KOPT-K1 (cell line): Measurements from ENCODE around the gene PPIF.

ENCODE experiments used
- H3K27ac ChIP-seq: fragments of 200-600 bp; sonication (generic); 2 replicates; pipeline ENCODE4 v1.5.1; 2016; ENCODE audit warnings: antibody characterized with exemption, mild to moderate bottlenecking, low read depth, low read length; ENCODE audit not compliant: poor library complexity, severe bottlenecking
- H3K36me3 ChIP-seq: fragments of 200-600 bp; sonication (generic); 2 replicates; pipeline ENCODE4 v1.5.1; 2017; ENCODE audit warnings: antibody characterized with exemption, mild to moderate bottlenecking, low read length, moderate library complexity; ENCODE audit not compliant: insufficient read depth
- H3K9me3 ChIP-seq: fragments of 200-600 bp; sonication (generic); 2 replicates; pipeline ENCODE4 v1.5.1; 2017; ENCODE audit warnings: antibody characterized with exemption, low read length, mild to moderate bottlenecking; ENCODE audit not compliant: insufficient read depth, poor library complexity, severe bottlenecking

The PPIF gene

DNA sequence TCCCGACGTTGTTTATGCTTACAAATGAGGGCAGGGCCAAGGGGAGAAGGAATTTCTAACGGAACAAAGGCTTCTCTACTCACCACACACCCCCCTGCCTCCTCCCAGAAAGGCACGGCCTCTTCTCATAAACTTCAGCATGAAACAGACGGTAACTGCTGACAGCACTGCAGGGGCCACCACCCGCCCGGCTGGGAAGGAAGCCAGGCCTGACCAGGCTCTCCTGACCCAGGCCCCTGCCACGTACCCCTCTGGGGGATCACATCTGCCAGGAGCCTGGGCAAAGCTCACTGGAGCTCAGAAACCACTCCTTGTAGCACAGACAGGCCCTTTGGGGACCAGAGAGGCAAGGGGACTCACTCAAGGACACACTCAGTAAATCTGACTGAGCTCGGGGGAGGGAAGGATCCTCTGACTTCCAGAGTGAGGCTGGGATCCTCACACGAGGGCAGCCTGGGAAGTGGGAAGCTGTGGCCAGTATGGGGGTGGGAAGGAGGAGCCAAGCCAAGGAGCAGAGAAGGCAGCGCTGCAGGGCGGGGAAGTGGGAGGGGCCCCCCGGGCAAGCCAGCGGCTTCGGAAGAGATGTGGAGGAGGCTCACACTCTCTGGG is 52.1 kb downstream of the PPIF start:
- H3K36me3 ChIP-seq, result no peaks in the 10 kb centered on the region
- H3K9me3 ChIP-seq, result no peaks in the 10 kb centered on the region
- H3K27ac ChIP-seq, result no peak overlapping the region

DNA sequence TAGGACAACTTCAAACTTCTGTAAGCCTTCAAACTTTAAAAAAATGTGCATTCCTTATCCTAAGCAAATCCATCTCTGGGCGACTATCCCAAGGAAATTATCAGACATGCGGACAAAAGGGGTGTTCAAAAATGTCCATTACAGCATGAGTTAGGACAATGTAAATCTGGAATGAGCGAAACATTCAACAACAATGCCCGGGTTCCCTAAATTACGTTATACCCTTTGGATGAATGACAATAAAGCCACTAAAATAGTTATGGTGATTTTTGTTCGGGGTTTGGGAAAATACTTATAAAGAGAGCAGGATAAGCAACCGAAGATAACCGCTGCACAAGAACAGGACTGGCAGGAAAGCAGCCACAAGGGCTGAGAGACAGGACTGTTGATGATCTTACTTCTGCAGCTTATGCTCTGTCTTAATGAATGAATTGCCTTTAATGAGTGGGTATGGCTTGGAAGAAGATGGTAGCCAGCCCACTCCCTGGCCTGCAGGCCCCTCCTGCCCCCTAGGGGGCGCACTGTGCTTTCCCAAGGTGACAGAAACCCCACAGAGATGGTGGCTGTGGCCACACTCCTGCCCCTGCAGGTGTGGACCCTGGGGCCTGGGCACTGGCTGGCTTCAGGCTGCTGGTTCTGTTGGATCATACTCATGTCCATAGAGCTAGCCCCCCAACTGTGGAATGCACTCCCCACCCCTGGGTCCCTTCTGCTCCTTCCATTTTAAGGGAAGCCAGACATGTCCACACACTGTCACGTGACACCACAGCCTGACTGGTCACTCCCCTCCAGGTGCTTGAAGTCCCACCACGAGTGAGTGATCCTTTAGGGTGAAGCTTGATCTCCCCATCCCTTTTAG is 53.1 kb downstream of the PPIF start:
- Histone ChIP-seq H3K27ac (no peak overlapping the region), H3K36me3 (no peaks in the 10 kb centered on the region), H3K9me3 (no peaks in the 10 kb centered on the region)

DNA sequence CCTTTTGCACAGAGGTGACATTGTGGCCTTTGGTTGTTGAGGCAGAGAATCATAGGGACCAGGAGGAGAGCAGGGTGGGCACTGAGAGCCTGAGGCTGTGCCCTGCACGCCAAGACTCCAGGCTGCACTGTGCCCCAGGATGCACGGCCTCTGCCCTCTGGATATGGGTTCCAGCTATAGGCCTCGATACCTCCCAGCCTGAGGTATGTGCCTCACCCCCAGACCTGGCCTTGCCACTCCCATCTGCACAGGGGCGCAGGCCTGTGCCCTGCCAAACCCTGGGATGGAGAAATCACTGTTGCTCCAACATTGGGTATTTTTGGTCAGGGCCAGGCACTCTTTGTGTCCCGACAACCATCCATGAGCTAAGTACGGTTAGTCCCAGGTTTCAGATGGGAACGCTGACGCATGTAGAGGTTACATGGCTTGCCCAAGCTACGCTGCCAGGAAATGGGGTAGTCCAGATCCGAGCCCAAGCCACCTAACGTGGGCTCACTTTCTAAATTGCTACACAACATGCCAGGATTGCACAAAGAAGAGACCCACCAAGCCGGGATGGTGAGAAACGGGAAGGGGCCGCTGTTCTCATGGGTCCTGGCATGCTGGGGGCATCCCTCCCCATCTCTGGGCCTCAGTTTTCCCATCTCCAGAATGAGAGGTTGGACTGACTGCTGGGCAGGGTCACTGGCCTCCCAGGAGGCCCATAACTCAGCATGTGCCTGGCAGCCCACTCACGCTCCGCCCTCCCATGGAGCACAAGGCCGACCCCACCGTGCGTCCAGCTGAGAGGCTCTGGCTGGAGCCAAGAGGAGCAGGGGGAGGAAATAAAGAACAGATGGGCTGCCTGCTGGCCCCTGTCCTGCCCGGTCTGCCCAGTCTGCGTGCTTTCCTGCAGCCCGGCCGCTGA is 54.0 kb downstream of the PPIF start:
- H3K36me3 ChIP-seq, result no peaks in the 10 kb centered on the region
- H3K27ac ChIP-seq, result no peak overlapping the region

DNA sequence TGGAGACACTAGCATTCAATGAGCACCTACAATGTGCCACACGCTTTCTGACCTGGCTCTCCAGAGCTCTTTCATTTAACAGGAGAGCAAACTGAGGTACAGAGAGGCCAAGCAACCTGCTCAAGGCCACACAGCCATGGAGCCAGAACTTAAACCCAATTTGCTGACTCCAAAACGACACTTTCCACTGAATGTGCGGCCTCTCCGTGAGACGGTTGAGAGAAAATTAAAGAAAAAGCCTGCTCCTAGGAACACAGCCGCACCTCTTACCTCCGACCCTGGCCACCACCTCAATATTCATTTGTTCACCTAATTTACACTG is 55.3 kb downstream of the PPIF start:
- H3K36me3 ChIP-seq, result no peaks in the 10 kb centered on the region
- H3K27ac ChIP-seq, result no peak overlapping the region
- H3K9me3 ChIP-seq, result no peaks in the 10 kb centered on the region

More for the DNA sequence above, 54.0 kb downstream of the PPIF start:
- H3K9me3 ChIP-seq, result no peaks in the 10 kb centered on the region

DNA sequence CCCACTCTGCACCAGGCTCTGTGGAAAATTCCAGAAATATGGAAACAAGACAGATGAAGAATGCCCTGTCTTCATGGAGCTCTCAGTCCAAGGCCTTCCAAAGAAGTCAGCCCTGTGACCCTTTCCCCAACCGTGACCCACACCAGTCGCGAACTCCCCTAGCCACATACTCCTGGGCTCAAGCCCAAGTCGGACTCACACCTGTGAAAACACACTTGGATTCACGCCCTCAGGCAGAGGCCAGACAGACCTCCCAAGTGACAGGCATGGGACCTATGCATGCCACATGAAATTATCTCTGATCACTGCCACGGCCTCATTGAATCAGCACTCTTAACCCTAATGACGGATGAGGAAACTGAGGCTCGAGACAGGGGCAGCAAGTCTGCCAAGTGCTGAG is 55.7 kb downstream of the PPIF start:
- Histone ChIP-seq H3K9me3 (no peaks in the 10 kb centered on the region), H3K27ac (no peak overlapping the region), H3K36me3 (no peaks in the 10 kb centered on the region)

DNA sequence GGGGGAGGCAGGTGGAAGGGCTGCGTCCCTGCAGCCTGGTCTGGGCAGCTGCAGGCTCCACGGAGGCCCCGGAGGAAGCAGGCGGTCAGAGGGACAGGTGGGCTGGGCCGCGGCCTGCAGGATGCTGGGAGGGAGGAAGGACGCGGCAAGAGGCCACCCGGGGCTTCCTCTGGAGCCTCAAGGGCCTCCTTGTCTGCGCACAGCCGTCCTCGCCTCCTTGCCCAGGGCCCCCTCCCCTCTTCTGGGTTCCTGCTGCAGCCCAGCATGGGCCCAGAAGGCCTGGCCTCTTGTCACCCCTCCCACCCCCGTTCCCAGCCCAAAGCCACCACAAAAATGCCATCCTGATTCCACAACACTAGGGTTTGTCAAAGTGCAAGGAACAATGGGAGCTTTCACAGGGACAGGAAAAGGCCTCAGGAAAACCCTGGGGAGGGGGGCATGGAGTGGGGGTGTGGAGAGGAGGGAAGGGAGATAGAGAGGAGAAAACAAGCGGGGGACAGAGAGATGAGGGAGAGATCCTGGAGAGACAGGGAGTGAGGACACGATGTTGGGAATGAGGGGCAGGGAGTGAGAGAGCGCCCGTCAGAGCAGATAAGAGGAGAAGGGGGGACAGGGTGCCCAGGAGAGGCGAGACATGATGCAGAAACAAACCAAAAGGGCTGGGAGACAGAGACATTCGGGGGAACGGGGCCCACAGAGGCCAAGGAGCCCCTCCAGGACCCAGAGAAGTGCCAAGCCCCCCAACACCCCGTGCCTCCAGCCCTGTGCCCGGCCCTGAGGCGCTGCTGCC is 56.4 kb downstream of the PPIF start:
- Histone ChIP-seq H3K36me3 (no peaks in the 10 kb centered on the region), H3K9me3 (no peaks in the 10 kb centered on the region), H3K27ac (no peak overlapping the region)

DNA sequence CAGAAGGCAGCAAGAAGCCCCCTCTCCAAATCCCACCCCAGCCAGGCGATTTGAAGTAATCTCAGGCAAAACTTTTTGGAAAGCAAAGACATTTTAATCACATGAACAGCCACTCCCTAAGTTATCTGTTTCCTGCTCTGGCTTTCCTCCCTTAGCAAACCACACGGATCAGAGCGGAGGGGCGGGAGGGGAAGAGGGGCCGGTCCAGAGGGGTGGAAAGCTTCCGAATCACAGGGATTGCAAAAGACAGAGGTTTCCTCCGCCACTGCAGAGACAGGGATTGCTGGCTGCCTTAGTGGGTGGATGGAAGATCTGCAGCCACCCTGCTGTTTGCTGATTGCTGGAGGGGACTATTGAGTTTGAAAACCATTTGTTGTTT is 57.0 kb downstream of the PPIF start:
- no peaks in the 10 kb centered on the region for H3K36me3 ChIP-seq
- no peaks in the 10 kb centered on the region for H3K9me3 ChIP-seq
- no peak overlapping the region for H3K27ac ChIP-seq

DNA sequence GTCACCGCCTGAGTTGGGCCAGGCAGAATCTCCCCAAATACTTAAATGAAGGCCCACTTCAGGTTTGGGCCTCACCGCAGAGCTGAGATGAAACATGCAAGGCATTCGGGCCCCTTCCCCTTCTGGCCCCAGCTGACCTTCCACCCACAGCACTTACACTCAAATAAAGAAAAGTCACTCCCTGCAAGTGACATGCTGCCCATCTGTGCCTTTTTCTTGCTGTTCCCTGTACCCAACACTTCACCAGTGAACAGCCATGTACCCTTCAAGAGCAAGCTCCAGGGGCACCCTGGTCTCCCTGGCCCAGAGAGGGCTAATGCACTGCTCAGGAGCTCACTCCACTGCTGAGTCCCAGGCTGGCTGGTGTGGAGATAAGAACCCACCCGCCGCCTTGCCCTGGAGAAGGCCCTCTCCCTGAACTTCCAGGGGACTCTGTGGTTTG is 57.4 kb downstream of the PPIF start:
- no peaks in the 10 kb centered on the region for H3K9me3 ChIP-seq
- no peaks in the 10 kb centered on the region for H3K36me3 ChIP-seq
- no peak overlapping the region for H3K27ac ChIP-seq
